ENCODE results near the gene FAM76A.
"Not testable (repeated sequence)": the region's sequence is repeated elsewhere in the genome, so short reads cannot be mapped to it uniquely, and the experiment has no call there.

FAM76A gene

DNA sequence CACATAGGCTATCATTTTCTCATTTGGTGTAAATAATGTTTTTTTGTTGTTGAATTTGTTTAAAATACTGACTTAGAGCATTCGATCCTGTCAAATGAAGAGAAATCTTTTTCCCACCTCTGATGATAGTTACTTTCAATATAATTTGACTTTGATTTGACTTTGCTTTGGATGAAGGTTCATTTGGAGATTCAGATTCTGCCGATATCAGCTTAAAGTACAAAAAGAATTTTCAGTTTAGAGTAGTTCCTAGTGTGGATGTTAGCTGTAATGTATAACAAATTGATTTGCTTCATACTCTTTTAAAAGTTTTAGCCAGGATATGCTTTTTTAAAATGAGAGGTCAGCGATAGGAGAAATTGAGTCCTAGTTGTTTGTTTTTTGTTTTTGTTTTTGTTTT is 57.2 kb downstream of the FAM76A start:
- no peak for DNase-seq

DNA sequence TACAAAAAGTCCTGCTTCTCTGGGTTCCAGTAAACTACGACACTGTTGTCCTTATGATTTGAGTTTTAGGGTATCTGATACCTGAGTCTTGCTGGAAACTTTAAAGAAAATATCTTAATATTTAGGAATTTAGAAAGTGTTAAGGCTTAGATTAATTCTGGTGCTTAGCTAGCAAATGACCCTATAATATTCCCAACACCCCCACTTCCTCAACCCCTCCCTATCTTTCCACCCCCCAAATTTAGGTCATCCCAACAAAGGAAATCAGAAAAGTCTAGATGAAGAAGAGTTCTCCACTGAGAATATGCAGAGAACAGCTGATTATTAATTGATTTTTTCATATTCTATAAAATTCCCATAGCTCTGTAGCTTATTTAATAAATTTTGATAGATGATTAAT is 58.9 kb downstream of the FAM76A start:
- no peak for DNase-seq

DNA sequence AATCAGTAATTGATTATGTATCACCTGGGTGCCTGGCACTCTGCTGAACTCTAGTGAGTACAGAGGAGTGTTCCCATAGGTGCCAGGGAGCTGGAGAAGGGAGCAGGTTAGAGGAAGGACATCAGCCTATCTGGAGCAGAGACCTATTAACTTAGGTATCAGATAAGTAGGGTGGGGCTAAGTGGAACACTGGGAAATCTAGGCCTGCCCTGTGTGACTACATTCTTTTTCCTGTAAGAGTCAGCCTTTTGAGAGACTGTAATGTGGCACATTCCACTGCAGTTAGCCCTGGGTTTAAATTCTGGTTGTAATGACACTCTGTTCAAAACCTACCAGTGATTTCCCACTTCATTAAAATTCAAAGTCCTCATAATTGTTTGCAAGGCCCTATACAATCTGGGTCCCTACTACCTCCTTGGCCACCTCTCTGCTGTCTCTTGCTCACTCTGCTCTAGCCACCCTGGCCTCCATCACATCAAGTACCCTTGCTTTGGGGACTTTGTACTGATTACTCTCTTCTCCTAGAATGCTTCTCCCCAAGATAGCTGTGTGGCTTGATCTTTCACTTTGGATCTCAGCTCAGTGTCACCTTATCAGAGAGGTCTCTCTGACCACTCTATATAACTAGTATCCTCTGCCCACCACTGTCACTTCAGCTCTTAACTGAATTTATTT is 60.2 kb downstream of the FAM76A start:
- DNase-seq = no peak

DNA sequence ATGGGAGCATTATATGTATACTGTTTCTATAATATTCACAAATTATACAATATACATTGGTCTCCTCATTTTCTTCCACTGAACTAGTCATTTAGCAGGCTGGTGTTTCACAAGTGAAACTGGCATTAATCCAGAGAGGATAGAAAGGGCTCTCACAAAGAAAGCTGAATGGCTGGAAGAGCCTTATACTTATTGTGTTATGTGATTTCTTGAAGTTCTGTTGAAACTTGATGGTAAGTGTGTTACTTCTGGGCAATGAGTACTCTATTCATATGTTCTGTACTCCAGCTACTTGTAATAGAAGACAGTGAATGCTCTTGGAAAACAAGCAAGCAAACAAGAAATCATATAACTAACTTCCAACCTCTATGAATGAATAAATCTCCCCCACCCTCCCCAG is 62.1 kb downstream of the FAM76A start:
- no peak for DNase-seq

DNA sequence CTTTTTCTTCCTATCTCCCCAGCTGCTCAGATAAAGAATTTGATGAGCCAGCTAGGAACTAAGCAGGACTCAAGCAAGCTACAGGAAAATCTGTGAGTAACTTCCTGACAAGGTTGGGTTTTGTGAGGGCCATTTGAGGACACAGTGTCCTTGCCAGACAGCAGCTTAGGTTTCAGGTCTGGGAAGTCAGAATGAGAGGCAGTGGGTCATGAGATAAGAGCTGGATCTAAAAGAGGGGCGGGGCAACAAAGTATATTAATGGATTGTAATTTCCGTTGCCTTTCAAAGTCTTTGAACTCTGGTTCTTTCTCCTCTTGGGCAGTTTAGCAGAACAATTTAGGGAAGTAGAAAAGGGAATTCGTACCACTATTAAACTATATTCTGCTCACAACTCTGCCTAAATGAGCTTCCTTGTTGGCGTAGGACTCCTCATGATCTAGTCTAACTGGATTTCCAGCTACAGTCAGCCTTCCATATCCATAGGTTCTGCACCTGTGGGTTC is 63.8 kb downstream of the FAM76A start:
- DNase-seq = no peak

DNA sequence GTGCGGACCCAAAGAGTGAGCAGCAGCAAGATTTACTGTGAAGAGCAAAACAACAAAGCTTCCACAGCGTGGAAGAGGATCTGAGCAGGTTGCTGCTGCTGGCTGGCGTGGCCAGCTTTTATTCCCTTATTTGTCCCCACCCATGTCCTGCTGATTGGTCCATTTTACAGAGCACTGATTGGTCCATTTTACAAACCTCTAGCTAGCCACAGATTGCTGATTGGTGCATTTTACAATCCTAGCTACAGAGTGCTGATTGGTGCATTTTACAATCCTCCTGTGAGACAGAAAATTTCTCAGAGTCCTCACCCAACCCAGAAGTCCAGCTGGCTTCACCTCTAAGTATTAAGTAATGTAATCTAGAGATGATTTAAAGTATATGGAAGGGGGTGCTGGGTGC is 64.5 kb downstream of the FAM76A start:
- DNase-seq = not testable (repeated sequence)

DNA sequence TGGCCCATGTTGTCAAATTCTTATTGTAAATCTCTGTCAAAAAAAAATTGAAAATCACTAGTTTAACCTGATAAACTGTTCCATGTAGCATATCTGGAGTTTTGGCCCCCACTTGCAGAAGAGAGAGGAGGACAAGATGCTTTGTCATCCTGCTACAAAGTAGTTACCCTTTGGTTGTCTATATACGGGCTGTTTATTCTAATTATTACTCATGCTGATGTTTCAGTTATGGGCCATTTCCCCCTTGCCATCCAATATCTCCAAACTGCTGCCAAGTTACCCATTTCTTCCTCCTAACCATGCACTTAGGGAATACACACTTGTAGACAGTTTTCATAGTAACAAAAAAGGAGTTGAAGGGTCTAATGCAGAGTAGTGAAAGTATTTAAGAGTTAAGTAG is 69.8 kb downstream of the FAM76A start:
- DNase-seq = no peak

DNA sequence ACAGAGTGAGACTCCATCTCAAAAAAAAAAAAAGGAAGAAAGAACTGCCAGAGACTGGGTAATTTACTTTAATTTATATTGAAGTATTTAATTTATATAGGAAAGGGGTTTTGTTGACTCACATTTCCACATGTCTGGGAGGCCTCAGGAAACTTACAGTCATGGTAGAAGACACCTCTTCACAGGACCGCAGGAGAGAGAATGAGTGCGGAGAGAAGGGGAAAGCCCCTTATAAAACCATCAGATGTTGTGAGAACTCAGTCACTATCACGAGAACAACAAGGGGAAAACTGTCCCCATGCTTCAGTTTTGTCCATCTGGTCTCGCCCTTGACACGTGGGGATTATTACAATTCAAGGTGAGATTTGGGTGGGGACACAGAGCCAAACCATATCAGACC is 79.0 kb downstream of the FAM76A start:
- DNase-seq = no peak

DNA sequence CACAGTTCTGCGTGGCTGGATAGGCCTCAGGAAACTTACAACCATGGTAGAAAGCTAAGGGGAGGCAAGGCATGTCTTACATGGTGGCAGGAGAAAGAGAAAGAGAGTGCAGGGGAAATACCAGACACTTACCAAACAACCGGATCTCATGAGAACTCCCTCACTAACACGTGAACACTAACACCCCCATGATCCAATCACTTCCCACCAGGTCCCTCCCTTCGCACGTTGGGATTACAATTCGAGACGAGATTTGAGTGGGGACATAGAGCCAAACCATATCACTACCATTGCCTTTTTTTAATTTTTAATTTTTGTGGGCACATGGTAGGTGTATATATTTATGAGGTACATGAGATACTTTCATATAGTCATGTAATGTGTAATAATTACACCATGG is 81.0 kb downstream of the FAM76A start:
- DNase-seq = no peak

DNA sequence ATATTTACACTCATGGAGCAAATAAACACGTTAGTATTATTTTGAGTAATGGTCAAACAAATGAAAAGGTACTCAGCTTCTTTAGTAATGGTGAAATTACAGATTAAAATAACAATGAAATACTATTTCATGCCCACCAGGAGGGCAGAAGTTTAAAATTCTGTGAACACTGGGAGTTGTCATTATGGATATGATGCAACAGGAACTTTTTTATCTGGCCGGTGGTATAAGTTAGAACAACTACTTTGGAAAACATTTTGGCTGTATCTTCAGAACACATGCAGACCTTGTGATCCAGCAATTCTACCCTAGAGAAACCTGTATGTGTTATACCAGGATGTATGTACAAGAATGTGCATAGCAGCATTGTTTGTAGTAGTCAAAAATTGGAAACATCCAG is 81.6 kb downstream of the FAM76A start:
- DNase-seq = no peak

DNA sequence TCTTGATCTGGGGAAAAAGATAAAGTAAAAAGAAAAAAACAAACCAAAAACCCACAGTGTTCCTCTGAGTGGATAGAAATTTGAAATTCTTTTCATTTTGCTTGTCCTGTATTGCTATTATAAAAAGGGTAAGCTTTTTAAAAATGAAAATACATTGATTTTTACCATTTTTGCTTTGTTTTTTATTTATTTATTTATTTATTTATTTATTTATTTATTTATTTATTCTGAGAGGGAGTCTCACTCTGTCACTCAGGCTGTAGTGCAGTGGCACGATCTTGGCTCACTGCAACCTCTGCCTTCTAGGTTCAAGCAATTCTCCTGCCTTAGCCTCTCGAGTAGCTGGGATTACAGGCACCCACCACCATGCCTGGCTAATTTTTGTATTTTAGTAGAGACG is 82.4 kb downstream of the FAM76A start:
- DNase-seq = not testable (repeated sequence)

DNA sequence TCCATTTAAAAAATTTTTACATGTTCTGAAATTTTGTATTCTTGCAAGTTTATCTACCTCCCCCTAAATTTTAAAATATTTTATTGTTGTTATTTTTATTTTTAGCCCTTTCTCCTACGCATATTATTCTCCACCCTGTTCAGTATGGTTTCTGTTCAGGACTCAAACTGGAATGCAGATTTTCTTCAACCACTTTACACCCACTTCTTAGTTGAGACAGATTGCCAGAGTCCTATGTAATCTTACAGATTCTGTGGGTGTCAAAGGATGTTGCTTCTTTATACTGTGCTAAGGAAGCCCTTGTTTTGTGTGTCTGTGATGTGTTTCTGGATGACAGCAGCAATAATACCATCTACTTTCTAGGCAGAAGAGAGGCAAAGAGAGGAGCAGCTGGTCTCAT is 84.1 kb downstream of the FAM76A start:
- no peak for DNase-seq

DNA sequence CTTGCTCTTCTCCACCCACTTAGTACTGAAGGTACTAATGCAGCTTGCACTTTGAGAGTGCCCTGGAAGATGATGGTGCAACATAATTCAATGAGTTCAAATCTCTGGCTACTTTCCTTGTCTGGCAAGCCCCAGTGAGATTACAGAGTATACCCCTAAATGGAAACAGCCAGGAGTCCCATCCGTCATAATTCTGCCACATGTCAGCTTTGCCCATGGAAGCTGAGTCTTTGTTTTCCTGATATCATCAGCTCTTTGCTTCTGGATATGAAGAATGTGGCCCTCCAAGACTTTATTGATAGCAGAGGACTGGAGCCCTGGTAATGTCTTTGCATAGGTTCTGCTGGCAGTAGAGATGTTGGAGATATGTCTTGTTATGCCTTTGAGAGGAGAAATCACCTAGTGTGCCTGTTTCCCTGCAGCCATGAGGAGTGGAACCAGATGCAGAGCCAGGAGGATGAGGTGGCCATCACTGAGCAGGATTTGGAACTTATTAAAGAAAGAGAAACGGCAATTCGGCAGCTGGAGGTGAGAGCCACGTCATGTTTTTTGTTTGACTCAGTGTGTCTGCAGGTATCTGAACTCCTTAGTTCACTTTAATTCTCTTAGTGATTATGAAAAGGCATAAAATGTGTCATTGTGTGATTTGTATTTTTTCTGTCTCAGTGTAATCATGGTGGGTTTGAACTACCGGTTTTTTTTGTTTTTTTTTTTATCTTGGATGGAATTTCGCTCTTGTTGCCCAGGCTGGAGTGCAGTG is 86.2 kb downstream of the FAM76A start:
- no peak for DNase-seq
